Fibroblast of peridontal ligament (primary cell): Measurements from ENCODE around the gene ZBTB7B.

Source experiments
- DNase-seq: peaks from one replicate; pipeline ENCODE4 v3.0.0-alpha.2; 2010; ENCODE audit errors: extremely low read depth

Gene ZBTB7B

DNA sequence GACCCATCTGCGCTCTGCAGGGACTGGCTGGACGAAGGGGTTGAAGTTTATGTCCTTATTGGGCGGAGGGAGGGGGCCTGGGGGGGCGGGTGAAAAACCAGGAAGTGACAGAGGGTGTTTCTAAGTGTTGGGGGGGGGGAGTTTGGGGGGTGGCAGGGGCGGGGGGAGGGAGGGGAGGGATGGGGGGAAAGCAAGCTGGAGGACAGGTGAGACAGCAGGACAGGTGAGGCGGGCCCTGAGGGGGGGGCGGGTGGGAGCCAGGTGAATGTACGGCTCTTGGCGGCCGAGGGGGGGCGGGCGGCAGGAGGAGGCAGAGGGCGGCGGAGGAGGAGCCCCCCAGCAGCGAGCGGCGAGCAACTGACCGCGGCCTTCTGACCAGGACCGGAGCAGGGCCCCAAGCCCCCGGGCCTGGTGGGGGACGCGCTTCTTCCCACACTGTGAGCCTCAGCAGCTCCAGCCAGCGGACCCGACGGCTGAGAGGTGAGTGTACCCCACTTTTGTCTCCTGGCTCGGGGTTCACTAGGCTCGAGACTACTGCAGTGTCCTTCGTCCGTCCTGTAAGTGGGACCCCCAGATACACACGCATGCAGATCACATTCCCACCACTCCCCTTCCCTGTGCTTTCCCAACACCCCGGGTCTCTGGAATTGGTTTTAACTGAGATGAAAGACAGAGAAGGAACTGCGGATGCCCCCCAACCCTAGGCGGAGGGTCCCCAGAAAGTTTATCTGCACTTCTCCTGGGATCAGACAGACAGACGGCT, at the start of gene ZBTB7B:
TSS of gene ZBTB7B (plus strand) at position 339 of the 763 bp plus-strand sequence. CDS start 11,859 bp downstream, outside the sequence.
- DNase-seq, result peak; percentile 25

DNA sequence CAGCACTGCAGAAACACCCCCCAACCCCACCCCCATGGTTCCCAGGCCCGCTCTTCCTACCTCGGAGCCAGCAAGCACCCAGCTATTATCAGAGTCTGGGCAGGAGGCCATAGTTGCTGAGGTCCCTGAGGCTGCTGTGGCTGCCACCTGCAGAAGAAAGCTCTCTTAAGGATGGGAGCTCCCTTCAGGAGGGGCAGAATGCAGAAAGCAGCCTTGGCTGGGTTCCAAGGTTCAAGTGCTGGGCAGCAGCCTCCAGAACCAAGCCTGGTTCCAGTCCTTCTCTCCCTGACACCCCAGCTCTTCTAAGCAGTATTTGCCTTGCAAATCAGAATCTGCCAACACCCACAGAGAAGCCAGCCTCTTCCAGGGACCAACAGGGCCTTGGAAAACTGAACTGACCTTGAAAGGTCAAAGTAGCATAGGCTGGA, 49.0 kb upstream of the ZBTB7B start:
- no peak for DNase-seq

DNA sequence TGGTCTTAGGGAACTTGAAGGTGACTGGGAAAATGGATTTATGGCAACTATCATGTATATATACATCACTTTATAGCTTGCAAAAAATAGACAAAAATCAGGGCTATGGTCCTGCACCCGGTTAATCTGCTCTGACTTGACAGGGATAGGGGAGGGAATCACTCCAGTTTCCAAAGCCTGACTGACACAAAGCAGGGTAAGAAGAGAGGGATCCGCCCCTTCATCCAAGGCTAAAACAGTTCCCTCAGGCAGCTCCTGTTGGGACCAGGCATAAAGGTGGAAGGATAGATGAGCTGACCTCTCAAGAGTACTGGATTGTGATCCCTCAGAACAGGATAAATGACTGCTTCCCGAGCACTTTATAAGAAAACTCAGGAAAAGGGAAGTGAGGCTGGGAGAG, 48.1 kb upstream of the ZBTB7B start:
- DNase-seq, result no peak

DNA sequence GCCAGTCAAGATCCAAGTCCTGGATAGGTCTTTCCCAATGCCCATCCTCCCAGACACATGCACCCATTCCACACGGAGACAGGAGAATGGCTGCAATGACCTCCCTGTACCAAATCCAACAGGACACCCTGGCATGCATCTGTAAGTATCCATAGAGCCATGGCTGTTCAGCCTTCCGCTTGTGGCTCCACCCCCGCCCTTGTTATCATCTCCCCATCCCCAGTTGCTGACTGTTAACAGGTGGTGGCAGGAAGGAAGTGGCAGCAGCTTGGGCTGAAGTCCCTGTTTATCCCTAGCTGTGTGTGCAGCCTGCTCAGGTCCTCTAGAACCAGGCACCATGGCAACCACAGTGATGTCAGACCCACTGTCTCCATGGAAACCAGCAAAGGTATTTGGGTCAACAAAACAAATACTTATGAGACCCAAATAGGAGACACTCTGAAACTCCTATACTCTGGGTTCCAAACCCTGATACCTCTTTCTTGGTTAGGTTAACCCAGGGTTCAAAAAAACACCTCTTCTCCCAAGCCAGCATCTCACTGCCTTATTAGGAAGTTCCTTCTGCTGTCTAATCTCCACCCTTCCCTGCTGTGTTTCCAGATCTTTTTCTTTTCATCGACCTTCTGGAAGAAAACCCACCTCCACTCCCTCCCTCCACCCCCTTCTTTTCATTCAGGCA, 47.4 kb upstream of the ZBTB7B start:
- DNase-seq, result peak; percentile 71

DNA sequence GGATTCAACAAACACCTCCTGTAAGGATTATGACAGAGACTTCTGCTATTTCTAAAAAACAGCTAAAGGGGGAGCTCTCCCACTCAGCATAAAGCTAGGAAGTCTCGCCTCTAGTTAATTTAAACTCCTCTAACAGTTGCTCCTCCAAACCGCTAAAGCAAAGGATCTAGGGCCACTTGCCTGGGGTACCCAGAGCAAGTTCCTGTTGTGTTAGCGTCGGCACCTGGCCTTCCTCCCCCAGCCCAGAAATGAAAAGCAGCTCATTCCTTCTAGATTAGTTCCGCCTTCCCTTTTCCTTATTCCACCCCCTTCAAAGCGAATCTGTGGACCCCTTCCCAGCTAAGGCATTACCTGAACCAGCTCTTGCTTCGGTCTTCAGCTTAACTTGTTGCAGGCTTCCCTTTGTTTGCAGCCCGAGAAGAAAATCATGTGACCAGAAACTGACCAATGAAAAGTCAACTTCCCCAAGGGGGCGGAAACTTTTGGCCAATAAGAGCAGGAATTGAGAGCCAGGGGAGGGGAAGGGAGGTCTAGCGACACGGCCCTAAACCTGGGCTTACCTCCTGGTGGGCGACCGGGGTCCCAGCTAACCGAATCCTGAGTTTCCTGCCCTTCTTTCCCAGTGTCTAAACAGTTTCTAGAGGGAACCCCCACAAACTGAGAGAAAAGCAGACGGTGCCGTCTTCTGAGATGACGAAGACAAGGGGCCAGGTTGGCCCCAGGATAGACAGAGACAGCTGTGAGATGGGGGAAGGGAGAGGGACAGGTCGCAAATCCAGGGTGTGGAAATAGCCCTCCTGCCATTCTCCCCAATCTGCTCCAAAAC, 46.7 kb upstream of the ZBTB7B start, which contains the start of gene PBXIP1:
TSS of gene PBXIP1 (minus strand) at position 382 of the 826 bp plus-strand sequence. CDS start 2,378 bp downstream, outside the sequence.
- peak; percentile 93 for DNase-seq

DNA sequence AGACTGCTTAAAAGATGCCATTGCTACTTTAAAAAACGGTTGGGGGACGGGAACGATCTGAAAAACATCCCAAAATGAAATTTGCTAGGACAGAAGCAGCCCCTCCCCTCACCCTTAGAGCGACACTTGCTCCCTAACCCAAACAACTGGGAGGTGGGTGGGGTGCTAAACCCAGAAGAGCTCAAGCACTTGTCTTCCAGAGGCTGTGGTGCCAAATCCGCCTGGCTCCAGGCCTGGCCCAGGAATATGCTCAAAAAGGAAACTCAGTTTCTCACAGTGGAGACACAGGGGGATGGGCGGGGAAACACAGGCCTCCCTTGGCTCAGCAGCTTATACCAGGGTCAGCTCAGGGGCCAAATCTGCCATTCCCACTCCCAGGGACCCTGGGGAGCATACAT, 46.1 kb upstream of the ZBTB7B start:
- no peak for DNase-seq

DNA sequence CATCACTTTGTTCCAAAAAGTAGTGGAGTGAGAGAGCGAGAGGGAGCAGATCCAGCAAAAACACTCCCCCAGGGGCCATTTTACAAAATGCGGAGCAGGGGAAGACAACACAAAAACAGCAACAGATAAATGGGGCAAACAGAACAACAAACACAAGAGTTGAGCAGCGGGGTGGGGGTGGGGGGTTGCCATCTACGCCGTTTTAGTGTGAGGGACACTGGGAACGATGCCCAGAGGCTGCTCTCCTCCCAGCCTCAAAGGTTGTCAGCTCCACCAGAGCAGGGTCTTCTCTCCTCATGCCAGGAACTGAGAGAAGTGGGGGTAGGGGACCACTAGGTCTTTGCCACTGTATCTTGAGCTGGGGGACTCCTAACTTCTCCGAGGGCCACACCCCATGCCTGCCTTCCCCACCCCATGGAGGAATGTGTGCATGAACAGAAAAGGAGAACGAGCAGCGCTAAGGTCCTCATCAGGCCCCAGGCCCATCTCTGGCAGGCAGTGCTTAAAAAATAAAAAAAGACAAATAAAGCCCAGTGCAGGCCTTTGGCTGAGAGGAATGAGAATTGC, 45.4 kb upstream of the ZBTB7B start:
- DNase-seq, result no peak

DNA sequence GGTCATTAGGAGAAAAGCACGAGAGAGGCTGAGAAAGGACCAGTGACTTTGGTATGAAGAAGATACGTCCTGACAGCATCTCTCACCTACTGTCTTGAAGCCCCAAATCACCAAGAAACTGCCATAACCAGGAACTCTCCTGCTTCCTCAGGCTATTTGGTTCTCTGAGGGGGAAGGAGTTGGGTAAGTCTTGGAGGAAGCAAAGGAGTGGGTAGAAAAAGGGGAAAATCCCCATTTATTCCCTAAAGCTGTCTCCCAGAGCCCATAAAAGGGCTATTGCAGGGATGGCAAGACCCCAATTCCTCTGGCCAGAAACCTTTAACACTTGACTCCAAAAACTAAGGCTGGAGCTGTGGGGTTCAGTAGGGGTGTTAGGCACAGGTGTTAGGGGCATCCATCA, 44.6 kb upstream of the ZBTB7B start:
- no peak for DNase-seq

DNA sequence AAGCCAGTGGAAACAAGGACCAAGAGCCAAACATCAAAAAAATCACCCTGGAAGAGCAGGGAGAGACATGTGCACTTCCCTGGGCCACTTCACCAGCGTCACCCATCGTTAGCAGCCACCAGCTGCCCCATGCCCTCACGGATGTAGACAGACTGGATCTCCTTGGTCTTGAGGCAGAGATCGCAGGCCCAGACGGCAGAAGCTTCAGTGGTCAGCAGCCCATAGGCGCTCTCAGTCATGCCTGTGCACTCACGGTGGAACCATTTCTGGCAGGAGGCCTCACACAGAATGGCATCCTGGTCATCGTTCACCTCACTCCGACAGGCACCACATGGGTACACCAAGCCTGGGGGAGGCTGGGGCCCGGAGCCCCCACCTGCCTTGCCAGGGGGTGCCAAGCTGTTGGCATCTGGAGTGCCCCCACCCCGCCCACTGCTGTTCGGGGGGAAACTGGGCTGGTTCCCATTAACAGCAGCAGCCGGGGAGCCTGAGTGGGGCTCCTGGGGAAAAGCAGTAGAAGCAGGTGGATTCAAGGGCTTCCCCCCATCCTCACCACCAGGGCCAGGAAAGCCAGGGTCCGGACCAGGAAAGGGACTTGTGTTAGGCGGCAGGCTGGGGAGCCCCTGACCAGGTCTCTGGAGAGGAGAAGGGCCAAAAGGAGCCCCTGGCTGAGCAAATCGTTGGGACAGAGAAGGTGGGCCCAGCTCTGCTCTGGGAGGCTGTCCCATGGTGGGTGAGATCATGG, 43.7 kb upstream of the ZBTB7B start:
- DNase-seq, result no peak

DNA sequence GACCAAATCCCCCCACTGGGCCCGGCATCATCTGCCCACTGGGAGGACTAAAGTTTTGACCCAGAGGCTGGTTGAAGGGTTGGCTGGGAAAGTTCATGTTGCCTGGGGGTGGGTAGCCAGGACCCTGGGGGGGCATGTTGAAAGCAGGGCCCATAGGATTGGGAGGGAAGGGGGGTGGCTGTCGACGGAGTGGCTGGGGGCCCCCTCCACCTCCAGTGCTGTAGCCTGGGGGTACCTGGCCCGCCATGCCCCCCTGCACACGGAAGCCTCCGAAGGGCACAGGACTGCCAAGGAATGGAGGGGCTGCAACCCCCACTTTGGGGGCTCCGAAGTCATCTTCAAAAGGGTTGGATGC, 43.2 kb upstream of the ZBTB7B start:
- no peak for DNase-seq

DNA sequence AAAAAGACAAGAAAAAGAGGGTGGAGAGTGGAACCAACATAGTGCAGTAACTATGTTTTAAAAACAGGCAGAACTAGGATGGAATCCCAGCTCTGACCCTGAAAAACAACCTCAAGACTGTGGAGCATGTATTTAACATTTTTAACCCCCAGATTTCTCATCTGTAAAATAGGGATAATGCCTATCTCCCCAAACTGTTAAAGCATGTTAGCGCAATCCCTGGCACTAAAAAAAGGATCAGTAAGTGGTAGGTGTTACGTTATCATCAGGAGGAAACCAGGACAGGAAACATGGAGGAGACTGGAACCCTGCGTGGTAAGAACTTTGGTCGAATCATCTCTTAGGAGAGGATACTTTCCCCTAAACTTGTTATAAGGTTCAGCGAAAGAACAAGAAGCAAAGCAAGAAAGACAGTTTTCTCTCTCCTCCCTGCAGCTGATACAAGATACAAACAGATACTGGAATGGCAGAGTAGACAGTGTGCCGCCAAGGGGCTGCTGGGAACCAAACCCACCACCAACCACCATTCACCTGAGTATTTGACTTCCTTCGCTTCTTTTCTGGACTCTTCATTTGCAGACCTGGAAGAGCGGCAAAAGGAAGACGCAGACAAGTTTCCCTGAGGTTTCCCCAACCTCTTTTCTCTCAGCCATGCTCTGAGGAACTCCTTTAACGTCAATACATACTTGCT, 42.0 kb upstream of the ZBTB7B start:
- no peak for DNase-seq

DNA sequence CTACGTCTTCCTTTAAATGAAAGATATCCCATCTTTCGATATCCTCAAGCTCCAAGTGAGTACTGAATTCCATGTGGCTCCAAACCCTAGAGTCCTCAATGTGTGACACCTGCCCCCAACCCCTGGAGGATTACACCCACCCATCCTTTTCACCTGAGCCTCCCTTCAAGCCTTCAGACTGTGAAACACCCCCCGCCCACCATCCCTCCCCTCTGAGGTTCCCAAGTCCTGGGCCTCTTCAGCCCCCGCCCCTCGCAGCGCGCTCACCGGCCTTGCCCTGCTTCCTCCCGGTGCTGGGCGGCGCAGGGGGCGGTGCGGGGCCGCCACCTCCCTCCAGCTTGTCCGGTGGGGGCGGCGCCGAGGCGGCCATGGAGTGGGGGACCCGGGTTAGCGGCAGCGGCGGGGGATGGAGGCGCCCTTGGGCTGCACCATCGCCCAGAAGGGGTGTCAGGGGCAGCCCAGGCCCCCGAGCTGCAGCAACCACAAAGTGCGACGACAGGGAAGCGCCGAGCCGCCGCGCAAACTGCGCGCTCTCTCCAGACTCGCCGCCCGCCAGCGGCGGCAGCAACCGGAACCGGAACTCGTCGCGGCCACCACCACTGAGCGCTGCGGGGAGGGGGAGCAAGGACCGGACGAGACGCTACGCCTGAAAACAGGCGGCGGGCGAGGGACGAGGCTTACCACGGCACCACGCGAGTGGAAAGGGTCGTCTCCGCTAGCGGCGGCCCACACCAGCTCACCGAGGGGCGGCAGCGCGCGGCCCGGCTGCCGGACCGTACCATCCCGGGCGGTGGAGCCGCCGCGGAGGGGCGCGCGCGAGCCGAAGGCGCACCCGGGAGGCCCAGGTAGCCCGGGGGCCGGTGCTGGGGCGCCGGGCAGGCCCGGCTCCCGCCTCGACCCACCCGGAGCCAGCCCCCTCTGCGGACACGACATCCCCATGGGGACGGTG, 41.1 kb upstream of the ZBTB7B start, which contains the start of gene PYGO2:
TSS of gene PYGO2 (minus strand) at position 576 of the 949 bp plus-strand sequence. CDS start at position 370, 206 bp downstream.
- DNase-seq, result peak; percentile 57

DNA sequence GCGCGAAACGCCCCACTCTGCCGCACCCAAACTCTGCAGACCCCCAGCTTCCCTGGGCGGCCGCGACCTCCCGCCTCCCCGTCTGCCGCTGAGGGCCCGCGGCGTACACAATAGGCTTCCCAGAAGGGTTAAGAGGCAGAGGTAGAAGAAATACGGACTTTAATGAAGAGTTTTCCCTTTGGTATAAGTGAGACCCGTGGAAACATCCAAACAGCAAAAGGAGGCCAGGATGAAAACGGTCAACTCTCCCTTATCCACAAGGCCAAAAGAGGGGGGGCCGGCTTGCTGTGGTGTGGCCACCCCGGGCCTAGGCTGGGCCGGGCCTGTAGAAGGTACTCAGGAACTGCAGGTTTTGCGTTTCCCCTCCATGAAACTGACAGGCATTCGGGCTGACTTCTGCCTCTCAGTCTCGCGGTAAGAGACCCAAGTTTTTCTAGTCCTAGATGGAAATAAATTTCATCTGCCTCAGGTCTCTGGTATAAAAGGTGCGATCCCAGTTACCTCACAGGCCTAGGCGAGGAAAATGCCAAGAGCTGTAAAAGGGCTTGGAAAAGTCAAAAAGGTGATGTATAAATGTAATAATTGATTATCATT, 40.3 kb upstream of the ZBTB7B start:
- DNase-seq, result no peak

DNA sequence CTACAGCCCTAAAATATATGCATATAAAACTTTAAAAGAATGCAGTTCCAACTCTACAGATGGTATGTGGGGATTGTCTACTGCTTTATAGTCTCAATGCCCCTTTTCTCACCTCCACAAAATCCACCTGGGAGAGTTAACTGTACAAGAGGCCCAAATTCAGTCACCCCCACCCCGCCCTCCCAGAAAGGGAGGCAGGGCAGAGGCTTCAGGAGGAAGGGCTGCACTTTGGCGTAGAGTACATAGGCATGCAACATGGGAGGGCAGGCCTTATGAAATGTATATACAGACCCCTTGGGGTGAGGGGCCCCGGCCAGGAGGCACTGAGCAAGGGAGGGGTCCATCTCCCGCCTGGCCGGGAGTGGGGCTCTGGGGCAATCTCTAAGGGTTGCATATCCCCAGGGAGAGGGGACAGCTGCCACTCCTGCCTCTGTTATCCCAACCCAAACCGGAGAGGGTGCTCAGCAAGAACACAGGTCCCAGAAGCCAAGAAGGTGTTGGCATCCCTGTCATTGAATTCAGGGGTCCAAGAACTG, 39.7 kb upstream of the ZBTB7B start:
- DNase-seq, result no peak

DNA sequence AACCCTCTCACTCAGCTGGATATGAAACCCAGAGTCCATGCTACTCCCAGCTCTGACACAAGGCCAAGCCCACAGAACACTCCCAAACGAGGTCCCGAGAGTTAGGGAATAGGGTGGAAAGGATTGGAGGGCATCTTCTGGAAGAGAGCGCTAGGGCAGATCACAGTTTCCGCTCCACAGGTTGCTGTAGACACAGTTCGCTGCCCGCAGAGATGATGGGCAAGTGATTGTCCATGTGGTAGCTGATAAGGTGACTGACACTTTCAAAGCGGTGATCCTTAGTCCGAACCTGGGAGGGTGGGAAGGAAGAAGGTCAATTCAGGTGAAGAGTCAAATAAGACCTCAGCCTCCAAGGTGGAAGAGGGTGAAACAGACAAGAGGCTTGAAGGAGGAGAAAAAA, 39.0 kb upstream of the ZBTB7B start:
- DNase-seq, result no peak

DNA sequence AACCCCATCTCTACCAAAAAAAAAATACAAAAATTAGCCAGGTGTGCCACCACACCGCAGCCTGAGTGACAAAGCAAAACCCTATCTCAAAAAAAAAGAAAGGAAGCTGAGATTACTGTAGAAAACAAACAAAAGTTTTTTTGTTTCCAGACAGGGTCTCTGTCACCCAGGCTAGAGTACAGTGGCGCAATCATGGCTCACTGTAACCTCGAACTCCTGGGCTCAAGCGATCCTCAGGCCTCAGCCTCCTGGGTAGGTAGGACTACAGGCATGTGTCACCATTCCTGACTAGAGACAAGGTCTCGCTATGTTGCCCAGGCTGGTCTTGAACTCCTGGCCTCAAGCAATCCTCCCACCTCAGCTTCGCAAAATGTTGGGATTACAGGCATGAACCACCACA, 38.2 kb upstream of the ZBTB7B start:
- no peak for DNase-seq

DNA sequence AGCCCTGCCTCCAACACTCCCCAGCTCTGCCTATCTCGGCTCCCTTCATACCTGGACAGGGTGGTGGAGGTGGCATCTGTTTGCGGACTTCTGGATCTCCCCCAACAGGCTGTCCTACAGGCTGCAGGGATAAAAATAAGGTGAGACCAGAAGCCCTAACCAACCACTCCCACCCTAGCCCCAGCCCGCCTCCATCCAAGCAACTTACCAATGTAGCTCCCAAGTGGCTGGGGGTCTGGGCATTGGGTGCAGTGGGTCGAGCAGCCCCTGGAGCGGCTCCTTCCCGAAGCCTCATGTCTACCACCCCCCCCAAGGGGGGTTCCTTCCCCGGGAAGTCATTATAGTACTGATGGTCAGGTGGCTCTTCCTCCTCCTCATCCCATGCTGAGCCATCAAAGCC, 36.5 kb upstream of the ZBTB7B start:
- DNase-seq, result no peak

DNA sequence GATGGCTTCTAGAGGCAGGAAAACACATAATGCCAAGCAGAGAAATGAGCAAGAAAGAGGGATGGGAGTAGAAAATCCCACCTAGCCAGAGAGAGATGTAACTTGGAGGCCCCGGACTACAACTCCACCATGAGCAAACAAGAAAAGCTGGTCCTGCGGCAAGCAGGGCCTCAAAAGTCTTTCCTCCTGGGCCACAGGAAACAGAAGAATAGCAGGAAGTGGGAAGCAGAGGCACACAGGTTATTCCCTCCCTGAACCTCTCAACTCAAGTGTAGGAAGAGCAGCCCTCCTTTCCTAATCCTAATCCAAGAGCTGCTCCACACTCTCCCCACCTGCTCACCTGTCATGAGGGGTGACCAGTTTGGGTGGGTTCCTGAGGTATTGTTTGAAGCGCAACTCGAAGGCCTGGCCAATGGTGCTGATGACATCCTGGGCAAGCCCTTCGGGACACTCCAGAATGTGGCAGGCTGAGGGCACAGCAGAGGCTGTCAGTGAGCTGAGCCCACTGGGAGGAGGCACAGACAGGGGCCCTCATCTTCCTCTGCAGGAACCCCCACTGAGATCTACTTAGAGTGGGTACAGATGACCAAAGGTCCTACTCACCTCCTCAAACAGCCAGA, 35.2 kb upstream of the ZBTB7B start:
- DNase-seq, result no peak
